ENCODE measurements around the gene GNAT1.

GNAT1 gene

GRCh38 chr3:50174947-50175524 is 16.4 kb upstream of the GNAT1 start:
- H3K4me3 ChIP-seq (ENCODE audit: low read depth, low read length) = no peak overlapping the region
- no peak for DNase-seq (ENCODE audit: low read depth, low spot score)
- in situ Hi-C loops (cut with HindIII; ENCODE audit: low sequenced_read_pairs) = no loop called here
- TF ChIP-seq, protein P1, sequence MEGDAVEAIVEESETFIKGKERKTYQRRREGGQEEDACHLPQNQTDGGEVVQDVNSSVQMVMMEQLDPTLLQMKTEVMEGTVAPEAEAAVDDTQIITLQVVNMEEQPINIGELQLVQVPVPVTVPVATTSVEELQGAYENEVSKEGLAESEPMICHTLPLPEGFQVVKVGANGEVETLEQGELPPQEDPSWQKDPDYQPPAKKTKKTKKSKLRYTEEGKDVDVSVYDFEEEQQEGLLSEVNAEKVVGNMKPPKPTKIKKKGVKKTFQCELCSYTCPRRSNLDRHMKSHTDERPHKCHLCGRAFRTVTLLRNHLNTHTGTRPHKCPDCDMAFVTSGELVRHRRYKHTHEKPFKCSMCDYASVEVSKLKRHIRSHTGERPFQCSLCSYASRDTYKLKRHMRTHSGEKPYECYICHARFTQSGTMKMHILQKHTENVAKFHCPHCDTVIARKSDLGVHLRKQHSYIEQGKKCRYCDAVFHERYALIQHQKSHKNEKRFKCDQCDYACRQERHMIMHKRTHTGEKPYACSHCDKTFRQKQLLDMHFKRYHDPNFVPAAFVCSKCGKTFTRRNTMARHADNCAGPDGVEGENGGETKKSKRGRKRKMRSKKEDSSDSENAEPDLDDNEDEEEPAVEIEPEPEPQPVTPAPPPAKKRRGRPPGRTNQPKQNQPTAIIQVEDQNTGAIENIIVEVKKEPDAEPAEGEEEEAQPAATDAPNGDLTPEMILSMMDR (IDR thresholded peaks at IDR 0.05; ENCODE audit: low read depth, low read length) = no peak

GRCh38 chr3:50177346-50177745 is 14.1 kb upstream of the GNAT1 start:
- in situ Hi-C loops (cut with HindIII; ENCODE audit: low sequenced_read_pairs) = no loop called here

GRCh38 chr3:50179710-50180109 is 11.7 kb upstream of the GNAT1 start:
- no peak overlapping the region for H3K4me3 ChIP-seq (ENCODE audit: low read depth, low read length)
- TF ChIP-seq, protein P1 (IDR thresholded peaks at IDR 0.05; ENCODE audit: low read depth, low read length) = no peak
- in situ Hi-C loops (cut with HindIII; ENCODE audit: low sequenced_read_pairs) = no loop called here
- DNase-seq (ENCODE audit: low read depth, low spot score) = no peak

More at GRCh38 chr3:50177346-50177745, 14.1 kb upstream of the GNAT1 start:
- DNase-seq (ENCODE audit: low read depth, low spot score) = no peak
- H3K4me3 ChIP-seq (ENCODE audit: low read depth, low read length) = no peak overlapping the region
- TF ChIP-seq, protein P1 (IDR thresholded peaks at IDR 0.05; ENCODE audit: low read depth, low read length) = no peak

- no peak overlapping the region for H3K4me3 ChIP-seq (ENCODE audit: low read depth, low read length)
- in situ Hi-C loops (cut with HindIII; ENCODE audit: low sequenced_read_pairs) = no loop called here
- no peak for DNase-seq (ENCODE audit: low read depth, low spot score)
- TF ChIP-seq, protein P1 (IDR thresholded peaks at IDR 0.05; ENCODE audit: low read depth, low read length) = no peak
These were observed 9.4 kb upstream of the GNAT1 start for GRCh38 chr3:50181985-50182384.

DNA sequence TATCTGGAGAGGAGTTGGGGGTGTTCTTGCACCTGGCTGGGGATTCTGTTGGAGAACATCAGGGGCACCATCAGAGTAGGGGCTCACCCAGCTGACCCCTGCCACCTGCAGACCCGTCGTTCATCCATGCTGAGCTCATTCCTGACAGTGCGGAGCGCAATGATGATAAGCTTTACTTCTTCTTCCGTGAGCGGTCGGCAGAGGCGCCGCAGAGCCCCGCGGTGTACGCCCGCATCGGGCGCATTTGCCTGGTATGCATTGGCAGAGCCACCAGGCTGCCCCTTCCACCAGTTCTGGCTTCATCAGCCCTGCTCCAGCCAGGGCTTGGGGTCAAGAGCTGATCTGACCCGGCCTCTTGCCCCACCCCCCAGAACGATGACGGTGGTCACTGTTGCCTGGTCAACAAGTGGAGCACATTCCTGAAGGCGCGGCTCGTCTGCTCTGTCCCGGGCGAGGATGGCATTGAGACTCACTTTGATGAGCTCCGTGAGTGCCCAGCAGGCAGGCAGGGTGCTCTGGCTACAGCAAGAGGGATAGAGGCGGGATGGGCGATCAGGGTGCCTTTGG is 8.8 kb upstream of the GNAT1 start:
- in situ Hi-C loops (cut with HindIII; ENCODE audit: low sequenced_read_pairs) = no loop called here
- TF ChIP-seq, protein P1 (IDR thresholded peaks at IDR 0.05; ENCODE audit: low read depth, low read length) = no peak
- DNase-seq (ENCODE audit: low read depth, low spot score) = no peak
- H3K4me3 ChIP-seq (ENCODE audit: low read depth, low read length) = no peak overlapping the region

DNA sequence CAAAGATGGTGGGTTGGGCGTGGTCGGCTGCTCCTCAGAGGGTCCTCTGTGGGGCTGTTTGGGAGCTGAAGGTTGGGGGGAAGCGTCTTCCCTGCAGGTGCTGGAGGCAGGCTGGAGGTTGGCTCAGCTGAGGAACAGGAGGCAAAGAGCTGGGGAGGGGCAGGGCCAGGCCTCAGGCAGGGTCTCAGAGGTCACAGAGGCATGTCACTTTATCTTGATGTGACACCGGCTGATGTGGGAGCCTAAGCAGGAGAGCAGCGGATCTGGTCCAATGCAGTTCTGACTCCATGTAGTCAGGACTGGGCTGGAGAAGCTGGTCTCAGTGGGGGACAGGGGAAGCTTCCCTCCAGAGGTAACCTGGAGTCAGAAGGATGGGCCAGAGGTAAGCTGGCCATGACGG is 7.7 kb upstream of the GNAT1 start:
- DNase-seq (ENCODE audit: low read depth, low spot score) = no peak
- in situ Hi-C loops (cut with HindIII; ENCODE audit: low sequenced_read_pairs) = no loop called here
- TF ChIP-seq, protein P1 (IDR thresholded peaks at IDR 0.05; ENCODE audit: low read depth, low read length) = no peak

More for the DNA sequence above, 7.7 kb upstream of the GNAT1 start:
- H3K4me3 ChIP-seq (ENCODE audit: low read depth, low read length) = no peak overlapping the region

Measured in astrocyte of the spinal cord (primary cell).